Tibial nerve (tissue), 3 donors: ENCODE measurements around the gene COL1A2.

Source experiments
- EP300 ChIP-seq, 2 donors: sonication (generic); formaldehyde crosslinking; IDR thresholded peaks; one replicate each; pipeline ENCODE4 v1.6.1; 2017; ENCODE audit warnings: antibody characterized with exemption in 2 of 2, mild to moderate bottlenecking in 1 of 2
- POLR2A ChIP-seq, 2 donors: fragments of 450-650 bp; IDR thresholded peaks; one replicate each; pipeline ENCODE4 v1.6.1; 2017; ENCODE audit warnings: antibody characterized with exemption in 2 of 2, mild to moderate bottlenecking in 2 of 2, moderate library complexity in 2 of 2

GRCh38 chr7:94431176-94431575 lies 36.5 kb downstream of the COL1A2 start:
- TF ChIP-seq POLR2A (IDR thresholded peaks at IDR 0.05): no peak
- TF ChIP-seq EP300 (IDR thresholded peaks at IDR 0.05): no peak
